GM10248 (cell line): ENCODE data around the gene C1QA.

Source experiments
- CTCF ChIA-PET: fragments of 300-600 bp; sonication (Branson Sonifier 250); formaldehyde crosslinking; extraction: SDS; loops from one replicate; lab custom pipeline; 2021; ENCODE audit warnings: antibody characterized with exemption; lab: Yijun Ruan, JAX
- POLR2A ChIA-PET: fragments of 350-650 bp; sonication (Branson Sonifier 250); formaldehyde crosslinking; extraction: SDS; loops from one replicate; lab custom pipeline; 2020; ENCODE audit warnings: antibody characterized with exemption; lab: Yijun Ruan, JAX
- DNase-seq: peaks from one replicate; pipeline ENCODE4 v3.0.0; 2012; ENCODE audit errors: extremely low spot score
- CTCF ChIP-seq: IDR thresholded peaks from 2 replicates; pipeline ENCODE4 v1.5.1; 2012; ENCODE audit warnings: mild to moderate bottlenecking, low read depth; ENCODE audit errors: extremely low read depth, missing control alignments, control extremely low read depth

The C1QA gene

DNA sequence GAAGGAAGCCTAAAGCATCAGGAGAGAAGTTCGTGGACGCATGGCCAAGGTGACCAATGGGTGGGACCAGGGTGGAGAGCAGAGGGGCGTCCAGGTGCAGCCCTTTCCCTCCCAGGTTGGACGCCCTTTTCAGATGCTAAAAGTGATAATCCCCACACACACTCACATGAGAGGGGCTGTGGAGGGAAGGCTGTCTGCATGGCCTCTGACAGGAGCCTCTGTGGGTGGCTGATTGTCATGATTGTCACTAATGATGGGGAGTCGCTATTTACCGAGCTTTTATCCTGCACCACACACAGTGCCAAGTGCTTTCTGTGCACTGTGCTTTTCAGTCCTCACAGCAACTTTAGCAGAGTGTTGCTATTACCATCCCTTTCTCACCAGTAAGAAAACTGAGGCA, 27.1 kb upstream of the C1QA start:
- ChIA-PET POLR2A (no interaction called here), CTCF (no interaction called here)
- no peak for TF ChIP-seq CTCF
- no peak for DNase-seq

- DNase-seq: no peak
- ChIA-PET POLR2A (no interaction called here), CTCF (no interaction called here)
Measured at GRCh38 chr1:22611530-22611947, 24.9 kb upstream of the C1QA start.

DNA sequence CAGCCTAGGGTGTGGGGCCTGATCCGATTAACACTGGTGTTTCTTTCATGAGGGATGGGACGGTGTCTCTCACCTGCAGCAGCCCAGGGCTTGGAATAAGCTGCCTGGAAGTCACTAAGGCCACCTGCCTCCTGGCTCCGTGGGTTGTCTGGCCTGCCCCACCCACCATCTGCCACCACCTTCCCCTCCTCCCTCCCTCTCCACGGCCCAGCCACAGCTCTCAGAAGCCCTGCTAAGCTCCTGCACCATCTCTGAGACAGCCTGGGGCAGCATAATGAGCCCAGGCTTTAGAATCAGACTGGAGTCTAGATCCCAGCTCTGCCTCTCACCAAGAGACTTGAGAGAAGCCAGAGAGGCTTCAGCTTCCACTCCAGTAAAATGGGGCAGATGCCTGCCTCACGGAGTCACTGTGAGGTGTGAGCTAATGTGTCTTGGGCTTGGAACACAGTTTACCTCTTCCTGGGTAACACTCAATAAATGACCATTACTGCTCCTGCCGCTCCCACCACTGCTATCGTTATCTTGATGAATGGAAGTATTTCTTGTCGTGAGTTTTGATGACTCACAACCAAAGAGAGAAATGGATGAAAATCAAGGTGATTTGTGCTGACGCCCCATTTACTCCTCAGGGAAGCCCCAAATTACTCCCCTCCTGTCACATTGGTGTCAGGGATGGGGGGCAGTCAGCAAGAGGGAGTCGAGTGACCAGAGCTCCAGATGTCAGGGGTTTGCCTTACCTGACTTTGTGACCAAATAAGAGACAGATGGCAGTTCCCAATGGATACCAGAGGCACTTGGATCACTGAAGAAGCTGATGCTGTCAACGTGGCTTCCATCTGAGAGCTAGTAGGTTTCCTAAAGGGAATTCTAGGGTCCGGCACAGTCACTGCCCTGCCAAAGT, 23.5 kb upstream of the C1QA start:
- TF ChIP-seq CTCF: no peak
- ChIA-PET POLR2A (no interaction called here), CTCF (no interaction called here)
- DNase-seq: no peak

More at GRCh38 chr1:22611530-22611947, 24.9 kb upstream of the C1QA start:
- no peak for TF ChIP-seq CTCF

DNA sequence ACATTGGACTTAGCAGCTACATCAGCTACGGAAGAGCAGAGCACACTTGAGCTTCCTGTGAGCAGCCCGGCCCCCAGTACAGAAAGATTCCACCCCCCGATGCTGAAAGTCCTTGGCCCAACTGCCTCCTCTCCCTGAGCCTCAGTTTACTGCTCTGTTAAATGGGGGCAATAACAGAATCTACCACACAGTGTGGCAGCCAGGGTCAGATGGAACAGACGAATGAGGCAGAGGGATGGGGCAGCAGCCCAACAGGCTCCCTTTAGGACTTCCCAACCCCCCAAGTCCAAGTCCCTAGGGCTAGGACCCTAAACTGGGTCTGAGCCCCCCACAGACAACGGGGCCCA, 22.9 kb upstream of the C1QA start:
- POLR2A ChIA-PET: no interaction called here
- CTCF ChIA-PET: no interaction called here
- no peak for DNase-seq
- no peak for TF ChIP-seq CTCF

DNA sequence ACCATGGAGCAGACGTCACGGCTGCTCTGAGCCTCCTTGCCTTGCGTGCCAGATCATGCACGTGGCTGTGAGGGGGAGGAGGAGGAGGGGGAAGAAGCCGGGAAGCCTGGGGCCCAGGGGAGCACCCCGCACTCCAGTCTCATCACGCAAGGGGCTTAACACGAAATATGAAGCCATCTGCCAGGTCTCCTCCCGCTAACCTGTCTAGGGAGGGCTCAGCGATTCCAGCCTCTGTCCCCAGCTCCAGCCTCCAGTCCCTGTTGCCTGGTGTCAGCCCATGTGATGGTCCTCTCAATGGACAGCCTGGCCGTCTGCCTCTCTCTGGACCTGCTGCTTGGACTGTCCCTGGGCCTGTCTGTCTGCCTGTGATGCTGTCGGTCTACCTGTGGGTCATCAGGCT, 22.5 kb upstream of the C1QA start:
- POLR2A ChIA-PET: no interaction called here
- TF ChIP-seq CTCF: no peak
- CTCF ChIA-PET: no interaction called here
- DNase-seq: no peak

- no peak for TF ChIP-seq CTCF
- DNase-seq: no peak
- ChIA-PET POLR2A (no interaction called here), CTCF (interaction anchor here (0.7 to 1.1 kb wide), 2 partner anchors 9 to 26 kb away, joined by 3 to 4 read pairs; no protein-coding TSS in a partner anchor)
Measured at GRCh38 chr1:22615886-22616285, 20.5 kb upstream of the C1QA start.

DNA sequence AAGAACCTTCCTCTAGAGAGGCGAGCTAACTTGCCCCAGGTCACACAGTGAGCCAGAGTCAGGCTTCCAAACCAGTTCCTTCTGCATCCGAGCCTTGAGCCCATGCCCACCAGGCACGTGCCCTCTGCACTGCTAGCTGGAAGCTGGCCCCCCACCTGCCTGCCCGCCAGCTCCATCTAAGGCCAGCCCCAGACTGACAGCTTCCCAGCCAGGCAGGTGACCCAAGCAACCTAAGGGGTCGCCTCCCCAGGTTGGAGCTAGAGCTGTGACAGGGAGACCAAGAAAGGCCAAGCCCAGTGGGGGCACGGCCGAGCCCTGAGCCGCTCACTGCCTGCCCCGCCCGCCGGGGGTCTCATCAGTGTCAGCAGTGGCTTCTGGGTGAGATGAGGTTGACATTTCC, 19.9 kb upstream of the C1QA start:
- POLR2A ChIA-PET: no interaction called here
- no peak for TF ChIP-seq CTCF
- no peak for DNase-seq
- CTCF ChIA-PET: interaction anchor here (0.7 to 1.1 kb wide), 2 partner anchors 10 to 25 kb away, joined by 3 to 4 read pairs; no protein-coding TSS in a partner anchor
